Heart left ventricle (tissue), 13 donors: ENCODE results near the gene MAP1B.

Source experiments
- POLR2A ChIP-seq, 2 donors: fragments of 450-650 bp; IDR thresholded peaks; one replicate each; pipeline ENCODE4 v1.6.1; 2017; ENCODE audit warnings: antibody characterized with exemption in 2 of 2, mild to moderate bottlenecking in 2 of 2, moderate library complexity in 2 of 2
- TF ChIP-seq, protein P1 (sequence below), 12 donors: fragments of 200-600 bp; sonication (generic) in 4 of 12; IDR thresholded peaks; one replicate each; pipeline versions ENCODE4 v1.5.0 to v1.8.0; 2018 to 2022; ENCODE audit warnings: antibody characterized with exemption in 12 of 12, mild to moderate bottlenecking in 5 of 12
- donor health status: ischemic (EF 13 %, LVEDD 7.1; RV severe dilation, severe dysfunction).
- donor health status: DM: no; HTN: yes; CAD: no.
- donor health status: DM: no; HTN: no; CAD: no.
- donor health status: ischemic (EF 25% LVEDD 6.9; RV normal size, moderate dysfunction).
- donor health status: ischemic (EF 25% LVEDD 5.7; RV mildly dilated, moderate dysfunction).
- donor health status: ischemic (EF 35%, LVEDD 5.7; RV mildly dilated, moderate dysfunction).
- donor health status: nonischemic (EF 11% LVEDD 7.7; RV severe dilation, severe dysfunction).
- donor health status: DM: yes; HTN: yes; CAD: no.
- donor health status: PGD.
- donor health status: ischemic (EF 29% LVEDD 5.4; RV normal size, mild dysfunction).
- donor health status: nonischemic (EF 23%, LVEDD 6.1; RV moderate dilation, normal function).

DNA sequence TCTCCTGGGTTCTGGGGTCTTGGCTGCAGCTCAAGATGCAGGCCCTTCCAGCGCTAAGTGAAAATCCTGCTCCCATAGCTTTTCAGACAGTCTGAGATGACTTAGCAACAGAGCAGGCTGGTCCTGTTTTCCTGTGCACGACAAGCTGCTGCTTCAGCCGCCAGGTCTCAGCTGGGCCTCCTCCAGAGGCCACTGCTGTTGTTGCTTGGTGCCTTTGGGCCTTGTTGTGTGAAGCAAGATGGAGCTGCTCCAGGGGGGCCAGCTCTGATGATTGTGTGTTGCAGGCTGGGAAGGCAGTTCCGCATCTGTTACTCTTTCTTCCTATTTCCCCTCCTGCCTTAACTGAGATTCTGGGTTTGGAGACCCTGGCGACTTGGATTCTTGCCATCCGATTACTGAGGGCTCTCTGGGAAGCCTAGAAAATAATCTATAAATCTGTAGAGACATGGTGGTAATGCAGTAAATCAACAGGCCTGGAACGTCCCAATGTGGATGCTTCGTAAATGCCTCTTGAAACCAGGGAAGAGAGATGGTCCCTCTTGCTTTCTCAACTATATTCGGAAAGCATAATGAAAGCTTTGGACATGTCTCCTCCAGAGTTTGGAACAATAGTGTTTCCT lies 3.2 kb downstream of the MAP1B start:
- TF ChIP-seq, protein P1, sequence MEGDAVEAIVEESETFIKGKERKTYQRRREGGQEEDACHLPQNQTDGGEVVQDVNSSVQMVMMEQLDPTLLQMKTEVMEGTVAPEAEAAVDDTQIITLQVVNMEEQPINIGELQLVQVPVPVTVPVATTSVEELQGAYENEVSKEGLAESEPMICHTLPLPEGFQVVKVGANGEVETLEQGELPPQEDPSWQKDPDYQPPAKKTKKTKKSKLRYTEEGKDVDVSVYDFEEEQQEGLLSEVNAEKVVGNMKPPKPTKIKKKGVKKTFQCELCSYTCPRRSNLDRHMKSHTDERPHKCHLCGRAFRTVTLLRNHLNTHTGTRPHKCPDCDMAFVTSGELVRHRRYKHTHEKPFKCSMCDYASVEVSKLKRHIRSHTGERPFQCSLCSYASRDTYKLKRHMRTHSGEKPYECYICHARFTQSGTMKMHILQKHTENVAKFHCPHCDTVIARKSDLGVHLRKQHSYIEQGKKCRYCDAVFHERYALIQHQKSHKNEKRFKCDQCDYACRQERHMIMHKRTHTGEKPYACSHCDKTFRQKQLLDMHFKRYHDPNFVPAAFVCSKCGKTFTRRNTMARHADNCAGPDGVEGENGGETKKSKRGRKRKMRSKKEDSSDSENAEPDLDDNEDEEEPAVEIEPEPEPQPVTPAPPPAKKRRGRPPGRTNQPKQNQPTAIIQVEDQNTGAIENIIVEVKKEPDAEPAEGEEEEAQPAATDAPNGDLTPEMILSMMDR (IDR thresholded peaks at IDR 0.05), result no peak
- TF ChIP-seq POLR2A (IDR thresholded peaks at IDR 0.05), result no peak
